PFSK-1 (cell line): ENCODE results near the gene DSC2.

Experiments
- FOXP2 ChIP-seq: optimal IDR thresholded peaks from 2 replicates; pipeline ENCODE3; 2011; ENCODE audit warnings: borderline replicate concordance, control low read depth, inconsistent platforms; ENCODE audit not compliant: insufficient read depth; ENCODE audit errors: extremely low read length, extremely low read depth
- POLR2AphosphoS5 ChIP-seq: IDR thresholded peaks from 2 replicates; pipeline ENCODE4 v1.6.1; 2012; ENCODE audit warnings: low read depth, mild to moderate bottlenecking, control low read depth, low read length, moderate library complexity
- SIN3A ChIP-seq: IDR thresholded peaks from 2 replicates; pipeline ENCODE4 v1.6.1; 2012; ENCODE audit warnings: mild to moderate bottlenecking, low read length, moderate library complexity, borderline replicate concordance; ENCODE audit not compliant: insufficient read depth
- TAF1 ChIP-seq: IDR thresholded peaks from 2 replicates; pipeline ENCODE4 v1.6.1; 2012; ENCODE audit warnings: low read length, control low read depth, borderline replicate concordance; ENCODE audit not compliant: insufficient read depth
- TF ChIP-seq, protein P1 (sequence below), 2 experiments: IDR thresholded peaks; 2 replicates each; pipeline versions ENCODE4 v1.6.1 to v1.8.0; 2011 to 2012; ENCODE audit warnings: low read depth in 2 of 2, low read length in 2 of 2, control low read depth in 1 of 2, inconsistent platforms in 1 of 2, mild to moderate bottlenecking in 1 of 2, moderate library complexity in 1 of 2; ENCODE audit not compliant: insufficient read depth in 1 of 2

The DSC2 gene

DNA sequence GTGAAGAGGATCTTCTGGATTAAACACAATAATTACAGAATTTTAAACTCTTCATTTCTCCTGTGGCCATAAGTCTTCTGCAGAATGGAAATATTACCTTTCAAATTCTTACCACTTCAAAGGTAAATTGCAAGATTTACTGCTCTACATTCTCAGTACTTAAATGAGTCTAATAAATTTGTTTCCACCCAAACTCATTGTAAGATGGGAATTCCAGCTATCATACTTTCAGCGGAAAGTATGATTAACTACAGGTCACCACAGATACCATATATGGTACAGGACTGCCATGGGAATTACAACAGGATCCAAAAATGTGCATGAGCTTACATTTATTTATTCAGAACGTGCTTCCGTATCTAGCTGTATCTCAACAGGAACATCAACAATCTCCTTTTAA is 62.8 kb downstream of the DSC2 start:
- TF ChIP-seq, protein P1, sequence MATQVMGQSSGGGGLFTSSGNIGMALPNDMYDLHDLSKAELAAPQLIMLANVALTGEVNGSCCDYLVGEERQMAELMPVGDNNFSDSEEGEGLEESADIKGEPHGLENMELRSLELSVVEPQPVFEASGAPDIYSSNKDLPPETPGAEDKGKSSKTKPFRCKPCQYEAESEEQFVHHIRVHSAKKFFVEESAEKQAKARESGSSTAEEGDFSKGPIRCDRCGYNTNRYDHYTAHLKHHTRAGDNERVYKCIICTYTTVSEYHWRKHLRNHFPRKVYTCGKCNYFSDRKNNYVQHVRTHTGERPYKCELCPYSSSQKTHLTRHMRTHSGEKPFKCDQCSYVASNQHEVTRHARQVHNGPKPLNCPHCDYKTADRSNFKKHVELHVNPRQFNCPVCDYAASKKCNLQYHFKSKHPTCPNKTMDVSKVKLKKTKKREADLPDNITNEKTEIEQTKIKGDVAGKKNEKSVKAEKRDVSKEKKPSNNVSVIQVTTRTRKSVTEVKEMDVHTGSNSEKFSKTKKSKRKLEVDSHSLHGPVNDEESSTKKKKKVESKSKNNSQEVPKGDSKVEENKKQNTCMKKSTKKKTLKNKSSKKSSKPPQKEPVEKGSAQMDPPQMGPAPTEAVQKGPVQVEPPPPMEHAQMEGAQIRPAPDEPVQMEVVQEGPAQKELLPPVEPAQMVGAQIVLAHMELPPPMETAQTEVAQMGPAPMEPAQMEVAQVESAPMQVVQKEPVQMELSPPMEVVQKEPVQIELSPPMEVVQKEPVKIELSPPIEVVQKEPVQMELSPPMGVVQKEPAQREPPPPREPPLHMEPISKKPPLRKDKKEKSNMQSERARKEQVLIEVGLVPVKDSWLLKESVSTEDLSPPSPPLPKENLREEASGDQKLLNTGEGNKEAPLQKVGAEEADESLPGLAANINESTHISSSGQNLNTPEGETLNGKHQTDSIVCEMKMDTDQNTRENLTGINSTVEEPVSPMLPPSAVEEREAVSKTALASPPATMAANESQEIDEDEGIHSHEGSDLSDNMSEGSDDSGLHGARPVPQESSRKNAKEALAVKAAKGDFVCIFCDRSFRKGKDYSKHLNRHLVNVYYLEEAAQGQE (IDR thresholded peaks at IDR 0.05; ENCODE audit: insufficient read depth in 1 of 2, low read depth in 2 of 2, low read length in 2 of 2), result no peak
- no peak for TF ChIP-seq TAF1
- TF ChIP-seq FOXP2, result no peak
- no peak for TF ChIP-seq SIN3A
- TF ChIP-seq POLR2AphosphoS5, result no peak

DNA sequence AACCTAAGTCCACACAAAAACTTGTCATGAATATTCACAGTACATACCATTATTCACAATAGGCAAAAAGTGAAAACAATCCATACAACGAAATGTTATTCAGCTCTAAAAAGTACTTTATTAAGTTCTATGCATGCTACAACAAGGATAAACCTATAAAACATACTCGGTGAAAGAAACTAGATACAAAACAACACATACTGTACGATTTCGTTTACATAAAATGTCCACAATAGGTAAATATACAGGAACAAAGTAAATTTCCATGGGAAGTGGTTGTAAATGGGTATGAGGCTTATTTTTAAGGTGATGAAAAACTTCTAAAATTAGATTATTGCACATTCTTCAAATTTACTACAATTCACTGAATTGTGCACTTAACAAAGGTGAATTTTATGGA is 67.7 kb downstream of the DSC2 start:
- no peak for TF ChIP-seq TAF1
- TF ChIP-seq FOXP2, result no peak
- no peak for TF ChIP-seq POLR2AphosphoS5
- no peak for TF ChIP-seq SIN3A
- TF ChIP-seq, protein P1 (IDR thresholded peaks at IDR 0.05; ENCODE audit: insufficient read depth in 1 of 2, low read depth in 2 of 2, low read length in 2 of 2), result no peak

DNA sequence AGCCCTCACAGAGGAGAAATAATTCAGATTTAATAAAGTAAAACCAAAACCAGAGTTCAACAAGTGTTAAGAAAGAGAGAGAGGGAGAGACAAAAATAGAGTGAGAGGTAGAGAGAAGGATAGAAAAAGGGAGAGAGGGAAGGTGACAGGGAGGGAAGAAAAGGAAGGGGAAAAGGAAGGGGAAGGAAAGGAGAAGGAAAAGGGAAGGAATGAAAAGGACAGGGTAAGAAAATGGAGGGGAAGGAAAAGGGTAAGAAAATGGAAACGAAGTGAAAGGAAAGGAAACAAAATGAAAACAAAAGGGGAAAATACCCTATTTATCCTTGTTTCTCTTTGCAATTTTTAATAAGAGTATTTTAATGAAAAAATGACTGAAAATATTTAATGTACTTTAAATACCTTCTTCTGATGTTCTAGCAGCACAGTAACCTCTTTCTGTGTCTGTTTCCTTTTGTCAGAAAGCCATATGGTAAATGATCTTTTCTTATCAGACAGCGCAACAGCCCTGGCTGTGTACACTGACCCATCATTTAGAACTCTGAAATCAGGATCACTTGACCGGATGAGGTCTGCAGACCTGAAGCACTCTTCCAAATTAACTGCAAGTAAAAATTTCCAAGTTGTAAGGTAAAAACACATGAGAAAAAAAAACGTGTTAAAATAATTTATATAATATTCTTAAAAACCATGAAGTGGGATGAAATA is 71.5 kb downstream of the DSC2 start:
- TF ChIP-seq FOXP2, result no peak
- TF ChIP-seq TAF1, result no peak
- no peak for TF ChIP-seq POLR2AphosphoS5
- TF ChIP-seq, protein P1 (IDR thresholded peaks at IDR 0.05; ENCODE audit: insufficient read depth in 1 of 2, low read depth in 2 of 2, low read length in 2 of 2), result no peak
- TF ChIP-seq SIN3A, result no peak

DNA sequence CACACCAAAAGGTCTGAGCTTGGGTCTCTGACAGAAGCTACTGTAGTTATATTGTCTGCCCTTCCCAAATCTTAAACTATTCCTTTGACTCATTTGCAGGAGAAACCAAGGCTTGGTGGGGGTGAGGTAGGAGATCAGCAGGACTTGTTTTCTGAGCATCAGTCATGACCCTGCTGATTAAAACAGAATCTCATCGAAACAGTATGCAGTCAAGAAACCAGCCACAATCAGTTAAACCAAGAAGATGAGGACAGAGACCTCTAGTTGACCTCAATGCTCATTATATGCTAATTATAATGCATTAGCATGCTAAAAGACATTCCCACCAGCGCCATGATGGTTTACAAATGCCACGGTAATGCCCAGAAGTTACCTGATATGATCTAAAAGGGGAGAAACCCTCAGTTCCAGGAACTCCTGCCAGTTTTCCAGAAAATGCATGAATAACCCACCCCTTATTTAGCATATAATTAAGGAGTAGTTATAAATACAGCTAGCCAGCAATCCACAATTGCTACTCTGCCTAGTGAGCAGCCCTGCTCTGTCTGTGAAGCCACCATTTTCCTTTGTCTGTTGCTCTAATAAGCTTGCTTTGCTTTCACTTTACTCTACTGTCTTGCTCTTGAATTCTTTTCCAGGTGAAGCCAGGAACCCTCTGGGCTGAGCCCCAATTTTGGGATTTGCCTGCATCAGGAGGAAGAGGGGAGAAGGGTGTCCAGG is 86.3 kb downstream of the DSC2 start:
- TF ChIP-seq POLR2AphosphoS5, result no peak
- no peak for TF ChIP-seq FOXP2
- TF ChIP-seq TAF1, result no peak
- TF ChIP-seq SIN3A, result no peak
- TF ChIP-seq, protein P1 (IDR thresholded peaks at IDR 0.05; ENCODE audit: insufficient read depth in 1 of 2, low read depth in 2 of 2, low read length in 2 of 2), result no peak
